ENCODE measurements around the gene BABAM1. TPM values are rescaled to one million over a fixed set of nuclear protein-coding genes. Genes with fewer than 3 reads are reported as not detected.
A peak's percentile ranks its signal among the peaks of the same experiment; 100 is the strongest.

Gene BABAM1
- total RNA-seq, 1 experiment from 2014 or later: 93.3 TPM

- TF ChIP-seq, protein P1, sequence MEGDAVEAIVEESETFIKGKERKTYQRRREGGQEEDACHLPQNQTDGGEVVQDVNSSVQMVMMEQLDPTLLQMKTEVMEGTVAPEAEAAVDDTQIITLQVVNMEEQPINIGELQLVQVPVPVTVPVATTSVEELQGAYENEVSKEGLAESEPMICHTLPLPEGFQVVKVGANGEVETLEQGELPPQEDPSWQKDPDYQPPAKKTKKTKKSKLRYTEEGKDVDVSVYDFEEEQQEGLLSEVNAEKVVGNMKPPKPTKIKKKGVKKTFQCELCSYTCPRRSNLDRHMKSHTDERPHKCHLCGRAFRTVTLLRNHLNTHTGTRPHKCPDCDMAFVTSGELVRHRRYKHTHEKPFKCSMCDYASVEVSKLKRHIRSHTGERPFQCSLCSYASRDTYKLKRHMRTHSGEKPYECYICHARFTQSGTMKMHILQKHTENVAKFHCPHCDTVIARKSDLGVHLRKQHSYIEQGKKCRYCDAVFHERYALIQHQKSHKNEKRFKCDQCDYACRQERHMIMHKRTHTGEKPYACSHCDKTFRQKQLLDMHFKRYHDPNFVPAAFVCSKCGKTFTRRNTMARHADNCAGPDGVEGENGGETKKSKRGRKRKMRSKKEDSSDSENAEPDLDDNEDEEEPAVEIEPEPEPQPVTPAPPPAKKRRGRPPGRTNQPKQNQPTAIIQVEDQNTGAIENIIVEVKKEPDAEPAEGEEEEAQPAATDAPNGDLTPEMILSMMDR (IDR thresholded peaks at IDR 0.05 in 2 of 3, conservative IDR thresholded peaks at IDR 0.05 in 1 of 3; ENCODE audit: borderline replicate concordance in 1 of 3, insufficient read depth in 1 of 3, low read depth in 2 of 3, low read length in 2 of 3): no peak
- TF ChIP-seq POLR2AphosphoS5 (IDR thresholded peaks at IDR 0.05; ENCODE audit: low read depth, low read length) (no peak), ZBTB33 (IDR thresholded peaks at IDR 0.05; ENCODE audit: extremely low read depth, insufficient replicate concordance, low read length) (no peak), EGR1 (IDR thresholded peaks at IDR 0.05; ENCODE audit: low read depth) (no peak), JUND (IDR thresholded peaks at IDR 0.05) (no peak), CEBPB (IDR thresholded peaks at IDR 0.05; ENCODE audit: low read depth) (no peak)
Measured at GRCh38 chr19:17279436-17279835, 12.2 kb downstream of the BABAM1 start (continued).

GRCh38 chr19:17281391-17282304, 14.4 kb downstream of the BABAM1 start, which contains the start of gene ANKLE1:
ANKLE1 (plus strand) TSS chr19:17281901; CDS start chr19:17281921, 20 bp downstream.
- POLR2A ChIA-PET: interaction anchor here (0.7 to 2.3 kb wide), 3 partner anchors 14 to 1185 kb away, joined by 3 to 8 read pairs (median 5); partner anchors contain the start of gene BABAM1
- no peak within 1 kb of the TSS for H2AFZ ChIP-seq (ENCODE audit: low read depth, low read length, poor library complexity, severe bottlenecking)

More at GRCh38 chr19:17281391-17282304, 14.4 kb downstream of the BABAM1 start, which contains the start of gene ANKLE1:
- intact Hi-C loops (cut with micrococcal nuclease): loop anchor here (1.0 to 5.0 kb wide), 3 partner anchors 76 to 504 kb away; no protein-coding TSS in a partner anchor
- no TSS peak for BruUV-seq (replicated peaks)
- TF ChIP-seq RAD21 (IDR thresholded peaks at IDR 0.05; ENCODE audit: low read depth) (no peak), MAX (IDR thresholded peaks at IDR 0.05) (peak; percentile 97)
- Histone ChIP-seq H3K9me2 (ENCODE audit: insufficient read depth) (no peaks in the 10 kb centered on the region), H3K79me2 (ENCODE audit: insufficient read depth, low read length) (peaks cover 12% of the 10 kb centered on the region; the same call in 1 of the 2 replicates), H3K9me3 (ENCODE audit: control insufficient read depth in 1 of 2, insufficient read depth in 1 of 2, low read depth in 1 of 2, low read length in 2 of 2) (no peaks in the 10 kb centered on the region), H3K4me2 (ENCODE audit: low read length) (peak within 1 kb of the TSS; percentile 82), H3K36me3 (ENCODE audit: control insufficient read depth in 1 of 2, insufficient read depth in 2 of 2, low read length in 2 of 2) (peaks cover 2 to 15% of the 10 kb centered on the region in 2 experiments; a peak in 2 of 4 replicates), H3K4me3 (replicated peaks in 1 of 2; ENCODE audit: low read depth in 1 of 2, low read length in 2 of 2) (peak within 1 kb of the TSS; percentile 44 to 63), H3K27me3 (ENCODE audit: insufficient read depth, low read length) (no peaks in the 10 kb centered on the region), H3K4me1 (ENCODE audit: control insufficient read depth in 1 of 2, insufficient read depth in 2 of 2, low read length in 2 of 2) (peaks cover 0 to 23% of the 10 kb centered on the region in 2 experiments; a peak in 2 of 4 replicates), H3K27ac (ENCODE audit: low read depth, low read length) (peak within 1 kb of the TSS; percentile 74), H4K20me1 (ENCODE audit: insufficient read depth) (no peaks in the 10 kb centered on the region), H3K9ac (ENCODE audit: low read length) (peak within 1 kb of the TSS; percentile 76)
- ChIA-PET RAD21 (ENCODE audit: low non-redundant PET in 1 of 2, low total read pairs in 2 of 2, uncharacterized antibody in 2 of 2, unreplicated experiment in 2 of 2) (no interaction called here), CTCF (interaction anchor here (0.7 to 1.7 kb wide), 8 partner anchors 11 to 214 kb away, joined by 3 to 11 read pairs (median 4); partner anchors contain the start of gene BABAM1)
- ATAC-seq (peak; percentile 60), DNase-seq (ENCODE audit: low read depth, low spot score) (no peak)
